ENCODE data around the gene PCDHB15.
"Not testable (repeated sequence)": the region's sequence is repeated elsewhere in the genome, so short reads cannot be mapped to it uniquely, and the experiment has no call there.

The PCDHB15 gene

GRCh38 chr5:141236516-141237313 lies 8.5 kb upstream of the PCDHB15 start:
- Histone ChIP-seq H3K36me3 (ENCODE audit: insufficient read depth, low read length) (no peaks in the 10 kb centered on the region), H2AFZ (ENCODE audit: low read depth, low read length) (no peak overlapping the region), H3K79me2 (ENCODE audit: insufficient read depth, low read length) (no peaks in the 10 kb centered on the region), H3K4me3 (ENCODE audit: low read depth in 1 of 2, low read length in 2 of 2) (no peak overlapping the region), H3K4me1 (ENCODE audit: insufficient read depth, low read length) (no peaks in the 10 kb centered on the region), H3K9me3 (ENCODE audit: insufficient read depth, low read length, severe bottlenecking) (peaks cover 2% of the 10 kb centered on the region), H3K27ac (ENCODE audit: low read length) (no peak overlapping the region), H3K27me3 (ENCODE audit: insufficient read depth, low read length, poor library complexity) (no peaks in the 10 kb centered on the region), H3K4me2 (ENCODE audit: insufficient read depth, low read length) (no peak overlapping the region), H4K20me1 (ENCODE audit: insufficient read depth, low read length) (no peaks in the 10 kb centered on the region), H3K9ac (ENCODE audit: low read depth, low read length) (no peak overlapping the region)
- TF ChIP-seq CTCF (IDR thresholded peaks at IDR 0.05; ENCODE audit: borderline replicate concordance, extremely low read depth, low read length, poor library complexity, severe bottlenecking): no peak
- no peak for TF ChIP-seq EZH2 (IDR thresholded peaks at IDR 0.05; ENCODE audit: borderline replicate concordance, low read depth, low read length, severe bottlenecking)
- no peak for DNase-seq
- ATAC-seq (ENCODE audit: insufficient read depth, low read depth): no peak

- Histone ChIP-seq H3K9me3 (ENCODE audit: insufficient read depth, low read length, severe bottlenecking) (peaks cover 5% of the 10 kb centered on the region), H3K27ac (ENCODE audit: low read length) (no peak overlapping the region), H3K36me3 (ENCODE audit: insufficient read depth, low read length) (no peaks in the 10 kb centered on the region), H3K4me1 (ENCODE audit: insufficient read depth, low read length) (no peaks in the 10 kb centered on the region), H2AFZ (ENCODE audit: low read depth, low read length) (no peak overlapping the region), H3K79me2 (ENCODE audit: insufficient read depth, low read length) (no peaks in the 10 kb centered on the region), H4K20me1 (ENCODE audit: insufficient read depth, low read length) (no peaks in the 10 kb centered on the region), H3K4me2 (ENCODE audit: insufficient read depth, low read length) (no peak overlapping the region), H3K4me3 (ENCODE audit: low read depth in 1 of 2, low read length in 2 of 2) (no peak overlapping the region), H3K9ac (ENCODE audit: low read depth, low read length) (no peak overlapping the region), H3K27me3 (ENCODE audit: insufficient read depth, low read length, poor library complexity) (no peaks in the 10 kb centered on the region)
- DNase-seq (no peak), ATAC-seq (ENCODE audit: insufficient read depth, low read depth) (no peak)
- TF ChIP-seq EZH2 (IDR thresholded peaks at IDR 0.05; ENCODE audit: borderline replicate concordance, low read depth, low read length, severe bottlenecking) (no peak), CTCF (IDR thresholded peaks at IDR 0.05; ENCODE audit: borderline replicate concordance, extremely low read depth, low read length, poor library complexity, severe bottlenecking) (no peak)
Observed at GRCh38 chr5:141241496-141241895, 3.7 kb upstream of the PCDHB15 start.

GRCh38 chr5:141246971-141247370 lies 1.8 kb downstream of the PCDHB15 start:
- H3K27me3 ChIP-seq (ENCODE audit: insufficient read depth, low read length, poor library complexity); H2AFZ ChIP-seq (ENCODE audit: low read depth, low read length); H3K36me3 ChIP-seq (ENCODE audit: insufficient read depth, low read length); H3K9me3 ChIP-seq (ENCODE audit: insufficient read depth, low read length, severe bottlenecking); H3K4me2 ChIP-seq (ENCODE audit: insufficient read depth, low read length); H3K27ac ChIP-seq (ENCODE audit: low read length); H4K20me1 ChIP-seq (ENCODE audit: insufficient read depth, low read length); H3K9ac ChIP-seq (ENCODE audit: low read depth, low read length); ATAC-seq (ENCODE audit: insufficient read depth, low read depth); H3K4me1 ChIP-seq (ENCODE audit: insufficient read depth, low read length); H3K4me3 ChIP-seq (ENCODE audit: low read depth in 1 of 2, low read length in 2 of 2); H3K79me2 ChIP-seq (ENCODE audit: insufficient read depth, low read length); DNase-seq: not testable (repeated sequence)

GRCh38 chr5:141247434-141247833 lies 2.2 kb downstream of the PCDHB15 start:
- H3K4me1 ChIP-seq (ENCODE audit: insufficient read depth, low read length); DNase-seq; H4K20me1 ChIP-seq (ENCODE audit: insufficient read depth, low read length); H3K9ac ChIP-seq (ENCODE audit: low read depth, low read length); ATAC-seq (ENCODE audit: insufficient read depth, low read depth); H3K4me3 ChIP-seq (ENCODE audit: low read depth in 1 of 2, low read length in 2 of 2); H3K79me2 ChIP-seq (ENCODE audit: insufficient read depth, low read length); H3K4me2 ChIP-seq (ENCODE audit: insufficient read depth, low read length); H3K36me3 ChIP-seq (ENCODE audit: insufficient read depth, low read length); H2AFZ ChIP-seq (ENCODE audit: low read depth, low read length); H3K27me3 ChIP-seq (ENCODE audit: insufficient read depth, low read length, poor library complexity); H3K9me3 ChIP-seq (ENCODE audit: insufficient read depth, low read length, severe bottlenecking); H3K27ac ChIP-seq (ENCODE audit: low read length): not testable (repeated sequence)
